H1 (cell line): Measurements from ENCODE around the gene CTXN3. TPM values are rescaled to one million over a fixed set of nuclear protein-coding genes. Genes with fewer than 3 reads are reported as not detected.

Experiments
- CTCF ChIA-PET: fragments of 300-600 bp; sonication (Branson Sonifier 250); formaldehyde crosslinking; loops from one replicate; lab custom pipeline; 2021; ENCODE audit not compliant: partially characterized antibody; lab: Charles Lee
- POLR2A ChIA-PET: fragments of 300-600 bp; sonication (Branson Sonifier 250); formaldehyde crosslinking; loops from one replicate; lab custom pipeline; 2021; ENCODE audit warnings: inconsistent platforms; ENCODE audit not compliant: partially characterized antibody; lab: Charles Lee
- DNase-seq, 2 experiments: peaks; one replicate each; pipeline versions ENCODE4 v3.0.0 to v3.0.0-alpha.2; 2010 to 2022; ENCODE audit warnings: low spot score in 2 of 2, low read depth in 1 of 2, mixed read lengths in 1 of 2
- FAIRE-seq: peaks from 2 replicates; lab custom pipeline; 2011; peaks lifted over from hg19 to GRCh38; lab: Jason Lieb, UNC
- H2AFZ ChIP-seq: 2 replicates; pipeline ENCODE4 v1.8.1; 2012; ENCODE audit warnings: low read length, inconsistent platforms
- H2AK5ac ChIP-seq: 2 replicates; pipeline ENCODE4 v1.6.1; 2013; ENCODE audit warnings: low read depth, low read length
- H2BK120ac ChIP-seq: replicated peaks from 2 replicates; pipeline ENCODE3; 2013; ENCODE audit warnings: low read depth, low read length, inconsistent platforms
- H2BK12ac ChIP-seq: 2 replicates; pipeline ENCODE4 v1.6.1; 2013; ENCODE audit warnings: low read depth, low read length
- H2BK15ac ChIP-seq: 2 replicates; pipeline ENCODE4 v1.6.1; 2013; ENCODE audit warnings: low read length
- H2BK20ac ChIP-seq: 2 replicates; pipeline ENCODE4 v1.6.1; 2013; ENCODE audit warnings: low read length
- H2BK5ac ChIP-seq: 2 replicates; pipeline ENCODE4 v1.6.1; 2013; ENCODE audit warnings: low read depth, low read length
- H3K14ac ChIP-seq: 2 replicates; pipeline ENCODE4 v1.6.1; 2013; ENCODE audit warnings: inconsistent platforms; ENCODE audit not compliant: insufficient read length
- H3K18ac ChIP-seq: 2 replicates; pipeline ENCODE4 v1.6.1; 2013; ENCODE audit warnings: low read length; ENCODE audit errors: extremely low read depth
- H3K23ac ChIP-seq: 2 replicates; pipeline ENCODE4 v1.6.1; 2013; ENCODE audit warnings: inconsistent platforms; ENCODE audit not compliant: insufficient read length
- H3K23me2 ChIP-seq: 2 replicates; pipeline ENCODE4 v1.6.1; 2013; ENCODE audit warnings: low read depth, low read length
- H3K27ac ChIP-seq: 2 replicates; pipeline ENCODE4 v1.6.1; 2011; ENCODE audit warnings: low read depth, low read length, inconsistent platforms
- H3K27me3 ChIP-seq, 4 experiments: replicated peaks in 1 of 4; 1 replicate in 1 of 4; 2 replicates in 3 of 4; pipeline versions ENCODE4 v1.6.1 to v1.8.1; 2011 to 2013; ENCODE audit warnings: low read length in 3 of 4, mild to moderate bottlenecking in 3 of 4, inconsistent platforms in 2 of 4, mixed read lengths in 2 of 4, moderate library complexity in 1 of 4; ENCODE audit not compliant: control insufficient read depth in 3 of 4, insufficient read depth in 3 of 4; ENCODE audit errors: extremely low read depth in 1 of 4
- H3K36me3 ChIP-seq, 4 experiments: 2 replicates each; pipeline versions ENCODE4 v1.6.1 to v1.8.1; 2011 to 2013; ENCODE audit warnings: mild to moderate bottlenecking in 4 of 4, low read length in 3 of 4, moderate library complexity in 2 of 4, control low read depth in 1 of 4, inconsistent platforms in 1 of 4; ENCODE audit not compliant: insufficient read depth in 4 of 4, control insufficient read depth in 2 of 4
- H3K4ac ChIP-seq: replicated peaks from 2 replicates; pipeline ENCODE3; 2013; ENCODE audit warnings: low read length, low read depth, mixed read lengths, inconsistent platforms; ENCODE audit not compliant: insufficient read length
- H3K4me1 ChIP-seq, 4 experiments: replicated peaks in 1 of 4; 1 replicate in 1 of 4; 2 replicates in 3 of 4; pipeline versions ENCODE4 v1.6.1 to v1.8.1; 2011 to 2013; ENCODE audit warnings: low read length in 3 of 4, inconsistent platforms in 2 of 4, mixed read lengths in 1 of 4; ENCODE audit not compliant: insufficient read depth in 4 of 4, control insufficient read depth in 3 of 4
- H3K4me2 ChIP-seq, 2 experiments: 2 replicates each; pipeline versions ENCODE4 v1.6.1 to v1.8.1; 2011 to 2013; ENCODE audit warnings: low read depth in 2 of 2, low read length in 2 of 2, control low read depth in 1 of 2, inconsistent platforms in 1 of 2, mild to moderate bottlenecking in 1 of 2; ENCODE audit not compliant: insufficient read depth in 1 of 2
- H3K4me3 ChIP-seq, 4 experiments: fragments of 200-600, 300-600 bp in 1 of 4; sonication (generic), shearing (Covaris generic), sonication (Bioruptor Twin) in 1 of 4; 2 replicates each; pipeline versions ENCODE4 v1.5.1 to v1.8.1; 2011 to 2016; ENCODE audit warnings: low read length in 4 of 4, low read depth in 3 of 4, control low read depth in 2 of 4, inconsistent platforms in 2 of 4, mild to moderate bottlenecking in 2 of 4, mixed read lengths in 1 of 4, moderate library complexity in 1 of 4; ENCODE audit not compliant: insufficient read depth in 2 of 4; ENCODE audit errors: extremely low read depth in 1 of 4
- H3K56ac ChIP-seq: replicated peaks from 2 replicates; pipeline ENCODE3; 2013; ENCODE audit warnings: low read depth, mild to moderate bottlenecking, mixed read lengths, low read length, inconsistent platforms; ENCODE audit not compliant: insufficient read length
- H3K79me1 ChIP-seq: 2 replicates; pipeline ENCODE4 v1.6.1; 2013; ENCODE audit warnings: low read depth, low read length, control low read depth
- H3K79me2 ChIP-seq, 2 experiments: 2 replicates each; pipeline versions ENCODE4 v1.6.1 to v1.8.1; 2012 to 2013; ENCODE audit warnings: low read length in 2 of 2, mild to moderate bottlenecking in 2 of 2, inconsistent platforms in 1 of 2; ENCODE audit not compliant: insufficient read depth in 2 of 2, control insufficient read depth in 1 of 2
- H3K9ac ChIP-seq, 4 experiments: replicated peaks in 1 of 4; 1 replicate in 1 of 4; 2 replicates in 3 of 4; pipeline versions ENCODE4 v1.6.1 to v1.8.1; 2011 to 2013; ENCODE audit warnings: low read depth in 3 of 4, low read length in 3 of 4, control low read depth in 2 of 4, mild to moderate bottlenecking in 2 of 4, moderate library complexity in 2 of 4, inconsistent platforms in 1 of 4; ENCODE audit errors: extremely low read depth in 1 of 4
- H3K9me3 ChIP-seq, 2 experiments: 2 replicates each; pipeline versions ENCODE4 v1.6.1 to v1.8.1; 2012 to 2013; ENCODE audit warnings: mild to moderate bottlenecking in 2 of 2, moderate library complexity in 2 of 2, control low read depth in 1 of 2, inconsistent platforms in 1 of 2, low read depth in 1 of 2, low read length in 1 of 2, mixed read lengths in 1 of 2; ENCODE audit not compliant: insufficient read depth in 2 of 2
- H4K20me1 ChIP-seq, 2 experiments: replicated peaks in 1 of 2; 2 replicates each; pipeline versions ENCODE3 to v1.8.1; 2011 to 2013; ENCODE audit warnings: inconsistent platforms in 2 of 2, low read length in 2 of 2, mild to moderate bottlenecking in 1 of 2; ENCODE audit not compliant: insufficient read depth in 2 of 2, control insufficient read depth in 1 of 2
- H4K5ac ChIP-seq: 2 replicates; pipeline ENCODE4 v1.6.1; 2013; ENCODE audit warnings: low read length, low read depth, mixed read lengths, inconsistent platforms; ENCODE audit not compliant: insufficient read length
- H4K8ac ChIP-seq: 2 replicates; pipeline ENCODE4 v1.8.0; 2013; ENCODE audit warnings: mild to moderate bottlenecking, moderate library complexity, low read length, inconsistent platforms; ENCODE audit not compliant: insufficient read depth; ENCODE audit errors: extremely low read depth
- H4K91ac ChIP-seq: replicated peaks from 2 replicates; pipeline ENCODE3; 2013; ENCODE audit warnings: low read length, mixed read lengths, inconsistent platforms; ENCODE audit not compliant: insufficient read length
- BCL11A ChIP-seq, 2 experiments: IDR thresholded peaks; one replicate each; pipeline ENCODE4 v1.6.1; 2011; ENCODE audit warnings: low read depth in 2 of 2, low read length in 2 of 2, mild to moderate bottlenecking in 2 of 2
- CHD2 ChIP-seq: IDR thresholded peaks from 2 replicates; pipeline ENCODE4 v1.6.1; 2012; ENCODE audit warnings: low read length, improper control_type of control experiment
- CTBP2 ChIP-seq: IDR thresholded peaks from 2 replicates; pipeline ENCODE4 v1.7.0; 2011; ENCODE audit warnings: borderline replicate concordance, mild to moderate bottlenecking, moderate library complexity, mixed read lengths, low read length; ENCODE audit not compliant: insufficient read depth, insufficient read length
- EZH2 ChIP-seq: fragments of 200-600 bp; sonication (generic); IDR thresholded peaks from 2 replicates; pipeline ENCODE4 v1.7.1; 2012; ENCODE audit warnings: low read depth, mild to moderate bottlenecking, moderate library complexity, low read length, inconsistent platforms; ENCODE audit not compliant: severe bottlenecking
- GTF2F1 ChIP-seq: IDR thresholded peaks from 2 replicates; pipeline ENCODE4 v1.6.1; 2012; ENCODE audit warnings: low read depth, low read length, improper control_type of control experiment, borderline replicate concordance
- KDM4A ChIP-seq: IDR thresholded peaks from one replicate; pipeline ENCODE4 v1.7.1; 2012; ENCODE audit warnings: low read depth, mild to moderate bottlenecking, moderate library complexity, low read length, inconsistent platforms; ENCODE audit not compliant: severe bottlenecking
- MAFK ChIP-seq: IDR thresholded peaks from 2 replicates; pipeline ENCODE4 v1.6.1; 2012; ENCODE audit warnings: low read depth, mild to moderate bottlenecking, improper control_type of control experiment, low read length
- PHF8 ChIP-seq: fragments of 200-600 bp; sonication (generic); conservative IDR thresholded peaks from 2 replicates; pipeline ENCODE4 v1.7.1; 2012; ENCODE audit warnings: low read depth, mild to moderate bottlenecking, inconsistent platforms, low read length, moderate library complexity
- POU5F1 ChIP-seq: IDR thresholded peaks from 2 replicates; pipeline ENCODE4 v1.6.1; 2011; ENCODE audit warnings: low read depth, mild to moderate bottlenecking, low read length, moderate library complexity
- RNF2 ChIP-seq: fragments of 200-900, 300-1000 bp; sonication (generic); IDR thresholded peaks from 2 replicates; pipeline ENCODE4 v1.7.1; 2016; ENCODE audit warnings: borderline replicate concordance, low read depth, mild to moderate bottlenecking, antibody characterized with exemption, low read length; ENCODE audit not compliant: poor library complexity, severe bottlenecking; ENCODE audit errors: missing control alignments
- SIRT6 ChIP-seq: IDR thresholded peaks from one replicate; pipeline ENCODE4 v1.7.1; 2012; ENCODE audit warnings: low read length, inconsistent platforms
- SP1 ChIP-seq: IDR thresholded peaks from 2 replicates; pipeline ENCODE4 v1.6.1; 2011; ENCODE audit warnings: low read depth, low read length
- SP2 ChIP-seq: IDR thresholded peaks from 2 replicates; pipeline ENCODE4 v1.6.1; 2012; ENCODE audit warnings: mild to moderate bottlenecking, low read length, inconsistent platforms
- SP4 ChIP-seq: IDR thresholded peaks from 2 replicates; pipeline ENCODE4 v1.6.1; 2012; ENCODE audit warnings: low read length, inconsistent platforms
- YY1 ChIP-seq: IDR thresholded peaks from 2 replicates; pipeline ENCODE4 v1.6.1; 2011; ENCODE audit warnings: low read depth, mild to moderate bottlenecking, low read length
- WGBS, 2 experiments: shearing (Covaris generic) in 1 of 2; methylation state at CpG; one replicate each; pipeline versions ENCODE4 v1.1.6 to v1.1.7; 2013 to 2015; ENCODE audit warnings: low lambda C conversion rate in 2 of 2, mixed read lengths in 2 of 2, inconsistent platforms in 1 of 2, low coverage in 1 of 2, missing lambda C conversion rate in 1 of 2; ENCODE audit not compliant: insufficient replicate concordance in 2 of 2, insufficient coverage in 1 of 2, insufficient read length in 1 of 2; ENCODE audit errors: extremely low coverage in 1 of 2, missing lambda C conversion rate in 1 of 2; 5-methylcytosine and 5-hydroxymethylcytosine counted together
- polyA plus RNA-seq, 7 experiments: library from polyadenylated mRNA; depleted of rRNA in 3 of 7; stranded (reverse) in 5 of 7; unstranded in 2 of 7; fragments of >200 nt in 5 of 7; fragments of 200-250 nt in 2 of 7; gene quantifications; 1 replicate in 5 of 7; 2 replicates in 1 of 7; 4 replicates in 1 of 7; pipeline versions ENCODE4 v1.2.1 to v1.2.3, GENCODE V29; 2011 to 2013; ENCODE audit warnings: missing spikeins in 2 of 7, mixed read lengths in 2 of 7
- total RNA-seq: library from RNA; stranded (reverse); fragmentation: NEBNext Ultra II Directional; extraction: Animal tissue kit (Norgen Biotek cat#: 25700); gene quantifications from 2 replicates; pipeline ENCODE4 v1.2.1, GENCODE V29; 2021

The CTXN3 gene
- total and polyA plus RNA-seq, 2 of the 8 experiments (the other 6 are each of a cell fraction or from before 2014, with no cell fraction given) = 0.05 TPM; not detected in 1

DNA sequence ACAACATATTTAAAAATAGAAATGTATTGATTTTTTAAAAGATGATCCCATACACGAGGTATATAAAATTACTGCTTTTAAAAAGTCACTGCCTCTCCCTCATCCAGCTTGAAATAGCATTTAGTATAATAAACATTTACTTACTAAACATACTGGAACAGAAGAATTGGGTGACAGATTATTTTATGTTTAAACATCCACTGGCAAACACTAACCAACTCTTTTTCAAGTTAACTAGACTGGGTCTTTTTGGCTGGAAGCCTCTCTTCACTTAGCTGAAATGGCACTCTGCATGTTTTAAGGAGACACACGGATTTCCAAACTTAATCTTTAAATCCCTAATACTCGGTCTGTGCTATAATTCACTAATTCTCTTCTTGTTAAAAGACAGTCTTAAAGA is 19.0 kb downstream of the CTXN3 start:
- H3K4me2 ChIP-seq = no peak overlapping the region
- WGBS, 2 experiments = 84% methylated on average over 3 of the region's 3 CpGs; no CpG with 5 or more reads in 1 of the 2 experiments
- H2AK5ac ChIP-seq = no peak overlapping the region
- no peak overlapping the region for H4K5ac ChIP-seq
- H2BK15ac ChIP-seq = no peak overlapping the region
- H3K79me2 ChIP-seq = no peaks in the 10 kb centered on the region
- FAIRE-seq = no peak
- no peak overlapping the region for H2BK12ac ChIP-seq
- no peaks in the 10 kb centered on the region for H3K79me1 ChIP-seq
- H4K8ac ChIP-seq = no peak overlapping the region
- H3K4ac ChIP-seq = no peak overlapping the region
- H3K27me3 ChIP-seq = peaks cover 0 to 1% (median 0%) of the 10 kb centered on the region in 4 experiments; a peak in 1 of 7 replicates
- no peaks in the 10 kb centered on the region for H4K20me1 ChIP-seq
- no peak overlapping the region for H3K23ac ChIP-seq
- no peak overlapping the region for H2BK20ac ChIP-seq
- DNase-seq = no peak
- H3K23me2 ChIP-seq = peaks cover 2% of the 10 kb centered on the region; the same call in 1 of the 2 replicates
- no peak overlapping the region for H3K14ac ChIP-seq
- H2AFZ ChIP-seq = no peak overlapping the region
- H3K18ac ChIP-seq = no peak overlapping the region
- no peak overlapping the region for H4K91ac ChIP-seq
- H3K56ac ChIP-seq = no peak overlapping the region
- H3K4me3 ChIP-seq = no peak overlapping the region
- no peak overlapping the region for H2BK5ac ChIP-seq
- no peaks in the 10 kb centered on the region for H3K9me3 ChIP-seq
- ChIA-PET CTCF (interaction anchor here (1.0 to 1.4 kb wide), 2 partner anchors 12 to 95 kb away, joined by 3 read pairs; no protein-coding TSS in a partner anchor), POLR2A (no interaction called here)
- H2BK120ac ChIP-seq = no peak overlapping the region
- H3K27ac ChIP-seq = no peak overlapping the region
- H3K9ac ChIP-seq = no peak overlapping the region
- no peaks in the 10 kb centered on the region; a peak in 1 of 7 replicates for H3K4me1 ChIP-seq
- no peaks in the 10 kb centered on the region for H3K36me3 ChIP-seq
- TF ChIP-seq MAFK (no peak), BCL11A (IDR thresholded peaks at IDR 0.05; ENCODE audit: low read depth in 2 of 2, low read length in 2 of 2) (no peak), KDM4A (no peak), CHD2 (no peak), GTF2F1 (no peak), YY1 (no peak), RNF2 (no peak), CTBP2 (no peak), EZH2 (no peak), SIRT6 (no peak), SP4 (no peak), POU5F1 (no peak), SP2 (no peak), PHF8 (no peak), SP1 (no peak)
